Measurements from ENCODE around the gene KRT34. TPM values are rescaled to one million over a fixed set of nuclear protein-coding genes. Genes with fewer than 3 reads are reported as not detected.

KRT34 gene
- polyA plus RNA-seq, 1 donor from 2014 or later: not detected

- TF ChIP-seq, protein P1, sequence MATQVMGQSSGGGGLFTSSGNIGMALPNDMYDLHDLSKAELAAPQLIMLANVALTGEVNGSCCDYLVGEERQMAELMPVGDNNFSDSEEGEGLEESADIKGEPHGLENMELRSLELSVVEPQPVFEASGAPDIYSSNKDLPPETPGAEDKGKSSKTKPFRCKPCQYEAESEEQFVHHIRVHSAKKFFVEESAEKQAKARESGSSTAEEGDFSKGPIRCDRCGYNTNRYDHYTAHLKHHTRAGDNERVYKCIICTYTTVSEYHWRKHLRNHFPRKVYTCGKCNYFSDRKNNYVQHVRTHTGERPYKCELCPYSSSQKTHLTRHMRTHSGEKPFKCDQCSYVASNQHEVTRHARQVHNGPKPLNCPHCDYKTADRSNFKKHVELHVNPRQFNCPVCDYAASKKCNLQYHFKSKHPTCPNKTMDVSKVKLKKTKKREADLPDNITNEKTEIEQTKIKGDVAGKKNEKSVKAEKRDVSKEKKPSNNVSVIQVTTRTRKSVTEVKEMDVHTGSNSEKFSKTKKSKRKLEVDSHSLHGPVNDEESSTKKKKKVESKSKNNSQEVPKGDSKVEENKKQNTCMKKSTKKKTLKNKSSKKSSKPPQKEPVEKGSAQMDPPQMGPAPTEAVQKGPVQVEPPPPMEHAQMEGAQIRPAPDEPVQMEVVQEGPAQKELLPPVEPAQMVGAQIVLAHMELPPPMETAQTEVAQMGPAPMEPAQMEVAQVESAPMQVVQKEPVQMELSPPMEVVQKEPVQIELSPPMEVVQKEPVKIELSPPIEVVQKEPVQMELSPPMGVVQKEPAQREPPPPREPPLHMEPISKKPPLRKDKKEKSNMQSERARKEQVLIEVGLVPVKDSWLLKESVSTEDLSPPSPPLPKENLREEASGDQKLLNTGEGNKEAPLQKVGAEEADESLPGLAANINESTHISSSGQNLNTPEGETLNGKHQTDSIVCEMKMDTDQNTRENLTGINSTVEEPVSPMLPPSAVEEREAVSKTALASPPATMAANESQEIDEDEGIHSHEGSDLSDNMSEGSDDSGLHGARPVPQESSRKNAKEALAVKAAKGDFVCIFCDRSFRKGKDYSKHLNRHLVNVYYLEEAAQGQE (IDR thresholded peaks at IDR 0.05; ENCODE audit: borderline replicate concordance): no peak
Measured at GRCh38 chr17:41413353-41413957, 31.3 kb upstream of the KRT34 start (continued).

GRCh38 chr17:41411072-41411840 is 29.1 kb upstream of the KRT34 start:
- Histone ChIP-seq H2AFZ (ENCODE audit: low read depth, low read length) (no peak overlapping the region), H3K9ac (ENCODE audit: low read length) (no peak overlapping the region), H3K36me3 (ENCODE audit: insufficient read depth, low read length) (no peaks in the 10 kb centered on the region), H3K27me3 (ENCODE audit: insufficient read depth, low read depth, low read length) (no peaks in the 10 kb centered on the region), H3K4me3 (ENCODE audit: low read length) (no peak overlapping the region), H3K79me2 (replicated peaks; ENCODE audit: insufficient read depth, low read length) (no peaks in the 10 kb centered on the region), H4K20me1 (ENCODE audit: insufficient read depth) (no peaks in the 10 kb centered on the region), H3F3A (ENCODE audit: insufficient read depth, low read length, poor library complexity, severe bottlenecking) (no peaks in the 10 kb centered on the region), H3K9me2 (ENCODE audit: insufficient read depth, low read length) (no peaks in the 10 kb centered on the region), H3K4me2 (ENCODE audit: low read length) (no peak overlapping the region), H3K27ac (ENCODE audit: low read length) (no peak overlapping the region), H3K9me3 (ENCODE audit: low read length) (no peaks in the 10 kb centered on the region)
- TF ChIP-seq POLR2AphosphoS5 (IDR thresholded peaks at IDR 0.05) (no peak), SMC3 (conservative IDR thresholded peaks at IDR 0.05; ENCODE audit: poor library complexity) (no peak), EP300 (conservative IDR thresholded peaks at IDR 0.05; ENCODE audit: poor library complexity, severe bottlenecking) (no peak), MXI1 (conservative IDR thresholded peaks at IDR 0.05; ENCODE audit: poor library complexity, severe bottlenecking) (no peak), RAD21 (conservative IDR thresholded peaks at IDR 0.05) (no peak)
- TF ChIP-seq, protein P2, sequence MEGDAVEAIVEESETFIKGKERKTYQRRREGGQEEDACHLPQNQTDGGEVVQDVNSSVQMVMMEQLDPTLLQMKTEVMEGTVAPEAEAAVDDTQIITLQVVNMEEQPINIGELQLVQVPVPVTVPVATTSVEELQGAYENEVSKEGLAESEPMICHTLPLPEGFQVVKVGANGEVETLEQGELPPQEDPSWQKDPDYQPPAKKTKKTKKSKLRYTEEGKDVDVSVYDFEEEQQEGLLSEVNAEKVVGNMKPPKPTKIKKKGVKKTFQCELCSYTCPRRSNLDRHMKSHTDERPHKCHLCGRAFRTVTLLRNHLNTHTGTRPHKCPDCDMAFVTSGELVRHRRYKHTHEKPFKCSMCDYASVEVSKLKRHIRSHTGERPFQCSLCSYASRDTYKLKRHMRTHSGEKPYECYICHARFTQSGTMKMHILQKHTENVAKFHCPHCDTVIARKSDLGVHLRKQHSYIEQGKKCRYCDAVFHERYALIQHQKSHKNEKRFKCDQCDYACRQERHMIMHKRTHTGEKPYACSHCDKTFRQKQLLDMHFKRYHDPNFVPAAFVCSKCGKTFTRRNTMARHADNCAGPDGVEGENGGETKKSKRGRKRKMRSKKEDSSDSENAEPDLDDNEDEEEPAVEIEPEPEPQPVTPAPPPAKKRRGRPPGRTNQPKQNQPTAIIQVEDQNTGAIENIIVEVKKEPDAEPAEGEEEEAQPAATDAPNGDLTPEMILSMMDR (IDR thresholded peaks at IDR 0.05; ENCODE audit: poor library complexity, severe bottlenecking): no peak
- TF ChIP-seq, protein P1 (IDR thresholded peaks at IDR 0.05; ENCODE audit: borderline replicate concordance): no peak
